ENCODE results near the gene KRTAP10-10. TPM values are rescaled to one million over a fixed set of nuclear protein-coding genes. Genes with fewer than 3 reads are reported as not detected.
A peak's percentile ranks its signal among the peaks of the same experiment; 100 is the strongest.
"Not testable (repeated sequence)": the region's sequence is repeated elsewhere in the genome, so short reads cannot be mapped to it uniquely, and the experiment has no call there.

The KRTAP10-10 gene, protein sequence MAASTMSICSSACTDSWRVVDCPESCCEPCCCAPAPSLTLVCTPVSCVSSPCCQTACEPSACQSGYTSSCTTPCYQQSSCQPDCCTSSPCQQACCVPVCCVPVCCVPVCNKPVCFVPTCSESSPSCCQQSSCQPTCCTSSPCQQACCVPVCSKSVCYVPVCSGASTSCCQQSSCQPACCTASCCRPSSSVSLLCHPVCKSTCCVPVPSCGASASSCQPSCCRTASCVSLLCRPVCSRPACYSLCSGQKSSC
- total RNA-seq: not detected

- Mint-ChIP-seq H3K36me3 (no peaks in the 10 kb centered on the region), H3K27me3 (peaks cover 2% of the 10 kb centered on the region), H3K4me3 (no peak within 1 kb of the TSS), H3K27ac (peak within 1 kb of the TSS; percentile 60), H3K4me1 (no peaks in the 10 kb centered on the region), H3K9me3 (peaks cover 26% of the 10 kb centered on the region)
- POLR2A ChIA-PET: no interaction called here
- DNase-seq: no peak
- ATAC-seq (ENCODE audit: low read depth): no peak
Measured at GRCh38 chr21:44637018-44637850, at the start of gene KRTAP10-10. KRTAP10-10 (plus strand) TSS chr21:44637356; CDS start chr21:44637418, 62 bp downstream.

DNA sequence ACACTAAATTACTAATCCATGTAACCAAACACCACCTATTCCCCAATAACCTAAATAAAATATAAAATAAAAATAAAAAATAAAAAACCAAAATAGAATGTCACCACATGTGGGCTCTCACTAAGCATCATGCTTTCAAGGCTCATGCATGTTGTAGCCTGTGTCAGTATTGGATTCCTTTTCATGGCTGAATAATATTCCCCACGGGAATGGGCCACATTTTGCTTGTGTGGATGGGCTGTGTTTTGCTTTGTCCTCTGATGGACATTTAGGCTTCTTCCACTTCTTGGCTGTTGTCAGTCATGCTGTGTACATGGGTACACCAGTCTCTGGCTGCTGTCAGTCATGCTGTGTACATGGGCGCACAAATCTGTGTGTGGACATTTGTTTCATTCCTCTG is 48.1 kb upstream of the KRTAP10-10 start:
- peaks cover 21% of the 10 kb centered on the region for H3K27me3 Mint-ChIP-seq
- DNase-seq (no peak), ATAC-seq (ENCODE audit: low read depth) (no peak)
- H3K9me3 Mint-ChIP-seq: no peaks in the 10 kb centered on the region
- H3K27ac Mint-ChIP-seq: no peak overlapping the region
- no peaks in the 10 kb centered on the region for H3K36me3 Mint-ChIP-seq
- H3K4me1 Mint-ChIP-seq: peaks cover 1% of the 10 kb centered on the region
- no peak overlapping the region for H3K4me3 Mint-ChIP-seq
- POLR2A ChIA-PET: no interaction called here

DNA sequence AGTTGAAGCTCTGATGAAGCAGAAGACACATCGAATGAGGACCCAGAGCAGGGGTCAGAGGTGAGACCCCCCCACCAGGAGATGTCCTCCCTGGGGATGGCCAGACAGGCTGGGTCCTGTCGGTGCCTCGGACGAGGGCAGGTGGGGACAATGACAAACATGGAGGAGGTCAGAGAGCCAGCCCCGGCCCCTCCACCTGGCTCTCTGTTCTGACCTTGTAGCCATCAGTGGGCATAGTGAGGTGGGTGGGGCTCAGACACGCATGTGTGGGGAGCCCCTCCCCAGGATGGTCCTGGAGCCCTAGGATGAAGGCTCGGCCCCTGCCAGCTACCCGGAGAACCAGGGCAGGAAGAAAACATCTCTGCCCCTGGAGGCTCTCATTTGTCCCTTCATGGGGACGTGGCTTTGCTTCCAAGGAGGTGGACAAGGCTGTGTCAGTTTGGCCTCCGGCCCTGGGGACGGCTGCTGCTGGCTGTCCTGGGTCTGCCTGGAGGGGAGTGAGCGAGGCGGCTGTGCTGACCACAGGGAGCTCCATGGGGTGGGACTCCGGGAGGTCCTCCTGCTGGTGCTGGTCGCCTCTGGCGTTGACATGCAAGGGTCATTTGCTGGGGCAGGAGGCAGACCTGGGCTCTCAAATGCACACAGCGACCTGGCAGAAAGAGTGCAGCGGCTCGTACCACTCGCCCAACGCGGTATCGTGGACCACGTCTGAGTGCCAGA is 47.4 kb upstream of the KRTAP10-10 start:
- POLR2A ChIA-PET: no interaction called here
- no peak for ATAC-seq (ENCODE audit: low read depth)
- Mint-ChIP-seq H3K27ac (no peak overlapping the region), H3K4me3 (no peak overlapping the region), H3K27me3 (peaks cover 21% of the 10 kb centered on the region), H3K9me3 (no peaks in the 10 kb centered on the region), H3K4me1 (peaks cover 1% of the 10 kb centered on the region), H3K36me3 (no peaks in the 10 kb centered on the region)
- no peak for DNase-seq

GRCh38 chr21:44590311-44590721 is 46.8 kb upstream of the KRTAP10-10 start:
- no peak for ATAC-seq (ENCODE audit: low read depth)
- no peaks in the 10 kb centered on the region for H3K36me3 Mint-ChIP-seq
- peaks cover 1% of the 10 kb centered on the region for H3K4me1 Mint-ChIP-seq
- H3K4me3 Mint-ChIP-seq: no peak overlapping the region
- no peaks in the 10 kb centered on the region for H3K9me3 Mint-ChIP-seq
- peaks cover 18% of the 10 kb centered on the region for H3K27me3 Mint-ChIP-seq
- no peak for DNase-seq
- no peak overlapping the region for H3K27ac Mint-ChIP-seq
- POLR2A ChIA-PET: no interaction called here

DNA sequence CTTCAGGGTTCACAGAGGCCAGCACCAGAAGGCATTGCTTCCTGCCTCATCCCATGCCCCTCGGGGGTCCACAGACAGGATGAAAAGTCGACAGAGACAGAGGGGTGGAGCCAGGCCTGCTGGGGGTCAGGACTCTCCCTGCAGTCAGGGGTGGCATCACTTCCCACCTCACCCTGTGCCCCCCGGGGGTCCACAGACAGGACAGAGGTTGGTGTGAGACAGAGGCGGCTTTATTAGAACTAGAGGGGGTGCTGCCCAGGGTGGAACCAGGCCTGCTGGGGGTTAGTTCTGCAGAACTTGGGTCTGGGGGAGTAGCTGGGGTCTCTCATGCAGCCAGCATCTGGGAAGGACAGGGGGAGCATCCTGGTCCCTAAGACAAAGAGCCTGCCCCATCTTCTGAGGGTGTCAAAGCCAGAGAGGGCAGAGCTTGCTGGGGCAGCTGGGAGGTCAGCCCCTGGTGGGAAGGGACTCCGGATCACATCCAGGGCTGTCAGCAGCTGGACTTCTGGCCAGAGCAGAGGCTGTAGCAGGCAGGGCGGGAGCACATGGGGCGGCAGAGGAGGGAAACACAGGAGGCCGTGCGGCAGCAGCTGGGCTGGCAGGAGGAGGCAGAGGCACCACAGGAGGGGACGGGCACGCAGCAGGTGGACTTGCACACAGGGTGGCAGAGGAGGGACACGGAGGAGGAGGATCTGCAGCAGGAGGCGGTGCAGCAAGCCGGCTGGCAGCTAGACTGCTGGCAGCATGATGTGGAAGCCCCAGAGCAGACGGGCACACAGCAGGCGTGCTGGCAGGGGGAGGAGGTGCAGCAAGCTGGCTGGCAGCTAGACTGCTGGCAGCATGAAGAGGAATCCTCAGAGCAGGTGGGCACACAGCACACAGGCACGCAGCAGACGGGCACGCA is 46.0 kb upstream of the KRTAP10-10 start:
- H3K9me3 Mint-ChIP-seq; ATAC-seq (ENCODE audit: low read depth); POLR2A ChIA-PET; H3K4me1 Mint-ChIP-seq; H3K4me3 Mint-ChIP-seq; DNase-seq; H3K36me3 Mint-ChIP-seq; H3K27ac Mint-ChIP-seq: not testable (repeated sequence)
- peaks cover 13% of the 10 kb centered on the region for H3K27me3 Mint-ChIP-seq

GRCh38 chr21:44591801-44592130 is 45.4 kb upstream of the KRTAP10-10 start:
- H3K36me3 Mint-ChIP-seq; POLR2A ChIA-PET; H3K9me3 Mint-ChIP-seq; H3K27ac Mint-ChIP-seq; H3K4me3 Mint-ChIP-seq; DNase-seq; H3K27me3 Mint-ChIP-seq; H3K4me1 Mint-ChIP-seq; ATAC-seq (ENCODE audit: low read depth): not testable (repeated sequence)

DNA sequence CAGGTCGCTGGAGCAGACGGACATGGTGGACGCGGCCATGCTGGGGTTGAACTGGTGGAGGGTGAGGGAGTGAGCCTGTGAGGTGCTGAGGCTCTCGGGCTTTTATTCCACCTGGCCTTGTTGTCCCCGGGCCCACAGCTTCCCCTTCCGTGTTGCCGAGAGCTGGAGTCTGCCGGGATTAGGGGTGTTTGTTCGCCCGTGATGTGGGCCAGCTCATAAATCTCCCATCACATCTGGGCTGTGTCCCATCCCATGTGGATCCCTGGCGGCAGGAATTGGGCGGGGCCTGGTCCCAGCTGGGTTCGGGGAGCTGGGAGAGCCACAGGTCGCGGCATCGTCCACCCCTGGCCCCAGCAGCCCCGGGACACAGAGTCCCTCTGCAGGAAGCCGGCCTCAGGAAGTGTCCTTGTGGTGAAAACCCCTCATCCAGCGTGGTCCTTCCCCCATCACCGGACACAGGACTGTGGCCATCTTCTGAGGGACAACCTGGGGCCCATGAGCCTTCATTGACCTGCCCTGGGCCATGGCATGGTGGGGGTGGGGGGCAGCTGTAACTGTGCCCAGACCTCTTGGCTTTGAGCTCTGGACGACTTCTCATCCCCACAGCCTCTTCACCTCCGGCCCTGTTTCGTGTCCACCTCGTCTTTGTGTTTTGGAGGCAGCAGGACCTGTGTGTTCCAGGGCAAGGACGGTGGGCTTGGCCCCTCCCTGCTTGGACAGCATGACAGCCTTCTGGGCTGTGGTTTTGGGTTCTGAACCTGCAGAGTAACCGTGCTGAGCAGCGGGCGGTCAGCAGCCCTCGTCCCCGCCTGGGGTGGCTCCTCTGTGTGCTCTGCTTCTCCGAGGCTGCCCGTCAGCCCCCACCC is 44.5 kb upstream of the KRTAP10-10 start, which contains the start of gene KRTAP10-6:
Gene KRTAP10-6, minus strand, starts transcription at position 60 of the 866 bp plus-strand sequence. Its CDS starts 21 bp downstream, at position 39.
- DNase-seq (no peak), ATAC-seq (ENCODE audit: low read depth) (no peak)
- Mint-ChIP-seq H3K4me1 (peaks cover 1% of the 10 kb centered on the region), H3K36me3 (no peaks in the 10 kb centered on the region), H3K9me3 (no peaks in the 10 kb centered on the region), H3K4me3 (no peak within 1 kb of the TSS), H3K27me3 (peaks cover 4% of the 10 kb centered on the region), H3K27ac (no peak within 1 kb of the TSS)
- POLR2A ChIA-PET: no interaction called here

DNA sequence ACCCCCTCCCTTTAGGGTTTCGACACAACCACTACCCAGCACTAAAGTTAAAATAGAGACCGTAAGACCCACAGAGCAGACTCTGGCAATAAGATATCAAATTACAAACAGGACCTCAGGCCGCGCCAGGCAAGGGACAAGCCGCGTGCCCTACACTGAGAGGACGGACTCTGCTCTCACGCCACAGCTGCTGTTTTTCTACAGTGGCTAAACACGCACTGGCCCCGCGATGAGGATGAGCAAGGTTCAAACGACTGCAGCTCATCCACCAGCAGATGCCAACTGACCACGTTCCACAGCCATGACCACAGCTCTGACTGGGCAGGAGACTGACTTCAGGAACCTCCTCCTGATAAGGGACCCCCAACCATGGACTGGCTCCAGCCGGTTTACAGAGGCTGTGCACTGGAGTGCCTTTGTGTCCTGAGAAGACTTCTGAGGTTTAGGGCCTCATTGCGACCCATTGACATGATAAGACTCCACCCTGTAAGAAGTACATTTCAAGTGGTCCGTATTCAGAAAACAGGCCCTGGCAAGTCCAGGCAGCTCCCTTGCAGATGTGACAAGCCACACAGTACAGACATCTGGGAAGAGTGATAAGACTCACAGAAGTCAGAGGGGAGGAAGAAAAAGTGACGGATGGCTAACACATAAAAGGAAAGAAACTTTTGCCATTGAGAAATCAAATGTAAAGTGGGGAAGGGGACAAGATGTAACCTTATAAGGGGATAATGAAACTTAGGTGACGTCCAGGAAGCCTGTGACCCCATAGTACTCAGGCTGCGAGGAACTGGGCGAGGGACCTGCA is 43.4 kb upstream of the KRTAP10-10 start:
- DNase-seq: no peak
- no peaks in the 10 kb centered on the region for H3K36me3 Mint-ChIP-seq
- POLR2A ChIA-PET: interaction anchor here (0.7 kb wide), 1 partner anchor 17 kb away, joined by 5 read pairs; no protein-coding TSS in a partner anchor

DNA sequence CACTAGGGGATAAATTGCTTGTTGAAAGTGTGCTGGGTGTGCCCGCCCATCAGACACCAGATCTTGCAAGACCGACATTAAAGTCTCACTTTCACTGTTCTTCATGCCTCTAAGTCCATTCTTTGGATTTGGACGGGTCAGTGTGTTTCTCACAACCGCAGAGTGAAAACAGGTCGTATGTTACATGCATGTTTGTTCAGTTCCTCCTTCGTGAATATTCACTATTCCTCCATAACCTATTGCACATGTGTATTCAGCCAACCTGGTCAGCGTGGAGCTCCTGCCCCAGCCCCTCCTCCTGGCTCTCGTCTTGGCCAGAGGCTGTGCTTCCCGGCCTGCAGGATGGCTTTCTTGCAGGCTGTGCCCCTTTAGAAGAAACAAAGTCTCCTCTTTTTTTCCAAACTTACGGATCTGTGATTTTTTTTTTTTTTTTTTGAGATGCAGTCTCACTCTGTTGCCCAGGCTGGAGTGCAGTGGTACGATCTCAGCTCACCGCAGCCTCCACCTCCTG is 42.7 kb upstream of the KRTAP10-10 start:
- Mint-ChIP-seq H3K27ac (no peak overlapping the region), H3K27me3 (peaks cover 4% of the 10 kb centered on the region), H3K36me3 (no peaks in the 10 kb centered on the region), H3K9me3 (no peaks in the 10 kb centered on the region), H3K4me1 (peaks cover 1% of the 10 kb centered on the region), H3K4me3 (no peak overlapping the region)
- POLR2A ChIA-PET: interaction anchor here (0.7 kb wide), 1 partner anchor 18 kb away, joined by 5 read pairs; no protein-coding TSS in a partner anchor
- DNase-seq (no peak), ATAC-seq (ENCODE audit: low read depth) (no peak)

More for the DNA sequence above, 43.4 kb upstream of the KRTAP10-10 start:
- ATAC-seq (ENCODE audit: low read depth): no peak
- Mint-ChIP-seq H3K9me3 (no peaks in the 10 kb centered on the region), H3K27ac (peak overlapping the region; percentile 55), H3K4me1 (peaks cover 1% of the 10 kb centered on the region), H3K4me3 (no peak overlapping the region), H3K27me3 (peaks cover 4% of the 10 kb centered on the region)

DNA sequence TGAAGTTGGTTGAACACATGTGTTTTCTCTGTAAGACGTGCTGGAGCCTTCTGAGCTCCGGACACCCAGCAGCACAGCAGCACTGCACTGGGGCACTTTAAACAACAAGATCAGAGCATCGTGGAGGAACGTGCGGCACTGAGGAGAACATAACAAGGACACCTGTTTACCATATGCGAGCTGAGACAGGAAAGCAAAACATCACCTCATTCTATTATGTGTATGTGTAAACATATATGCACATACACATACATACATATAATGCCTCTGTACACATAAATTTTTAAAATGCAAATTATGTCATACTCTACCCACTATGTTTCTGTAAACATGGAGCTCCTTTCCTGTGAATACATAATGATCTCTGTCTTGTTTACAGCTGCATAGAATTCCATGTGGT is 41.6 kb upstream of the KRTAP10-10 start:
- DNase-seq (no peak), ATAC-seq (ENCODE audit: low read depth) (no peak)
- POLR2A ChIA-PET: no interaction called here
- Mint-ChIP-seq H3K4me3 (no peak overlapping the region), H3K36me3 (no peaks in the 10 kb centered on the region), H3K4me1 (peaks cover 1% of the 10 kb centered on the region), H3K27me3 (peaks cover 4% of the 10 kb centered on the region), H3K27ac (no peak overlapping the region), H3K9me3 (no peaks in the 10 kb centered on the region)

- Mint-ChIP-seq H3K4me1 (peaks cover 1% of the 10 kb centered on the region), H3K4me3 (no peak overlapping the region), H3K27ac (no peak overlapping the region), H3K9me3 (no peaks in the 10 kb centered on the region), H3K36me3 (no peaks in the 10 kb centered on the region), H3K27me3 (peaks cover 4% of the 10 kb centered on the region)
- POLR2A ChIA-PET: no interaction called here
- DNase-seq (no peak), ATAC-seq (ENCODE audit: low read depth) (no peak)
Measured at GRCh38 chr21:44596068-44596725, 41.0 kb upstream of the KRTAP10-10 start.

Data from activated naive CD8-positive, alpha-beta T cell treated with anti-CD3 and anti-CD28 coated beads, Interleukin-2, amount 10 ng/mL, durations not matched to agents 7 days and 5 days (primary cell).